ENCODE results near the gene PRRC2C. TPM values are rescaled to one million over a fixed set of nuclear protein-coding genes. Genes with fewer than 3 reads are reported as not detected.
A peak's percentile ranks its signal among the peaks of the same experiment; 100 is the strongest.

PRRC2C gene
- total and polyA plus RNA-seq, 4 donors = 35.1 to 121 (median 80.4) TPM

DNA sequence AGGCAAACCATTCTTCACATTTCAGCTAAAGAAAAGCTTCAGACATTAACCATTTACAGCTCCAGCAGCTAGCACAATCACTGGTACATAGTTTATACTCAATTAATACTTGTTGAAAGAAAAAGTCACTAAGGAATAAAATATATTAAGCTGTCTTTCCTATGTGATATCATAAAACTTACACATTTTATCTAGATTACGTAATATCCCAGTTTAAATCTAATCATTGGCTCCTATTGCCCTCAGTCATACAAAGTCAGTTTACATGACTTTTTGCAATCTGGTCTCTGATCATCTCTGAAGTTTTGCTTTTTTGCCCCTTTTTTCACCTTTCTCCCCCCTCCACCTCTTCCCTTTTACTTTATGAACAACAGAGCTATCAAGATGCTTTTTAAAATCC, 8.5 kb upstream of the PRRC2C start:
- DNase-seq = no peak
- peak overlapping the region in 1 of 2 donors; percentile 32 for H3K9ac ChIP-seq (ENCODE audit: insufficient read depth in 1 of 2, low read length in 2 of 2)
- 89 to 90% methylated on average over 1 of the region's 1 CpG for WGBS, 2 donors
- H3K36me3 ChIP-seq (ENCODE audit: control insufficient read depth in 4 of 4, insufficient read depth in 4 of 4, low read length in 4 of 4) = no peaks in the 10 kb centered on the region
- no peak for ATAC-seq (ENCODE audit: insufficient read depth, low FRiP score)
- no peak overlapping the region for H3K27ac ChIP-seq (ENCODE audit: low read depth in 1 of 2, low read length in 1 of 2)
- H3K4me1 ChIP-seq (ENCODE audit: control insufficient read depth in 5 of 5, insufficient read depth in 5 of 5, low read length in 5 of 5) = peaks cover 0 to 5% (median 0%) of the 10 kb centered on the region in 5 donors
- no peaks in the 10 kb centered on the region for H3K9me3 ChIP-seq (ENCODE audit: control insufficient read depth in 4 of 4, insufficient read depth in 3 of 4, low read length in 3 of 4)
- no peak for TF ChIP-seq CTCF (IDR thresholded peaks at IDR 0.05; ENCODE audit: control extremely low read depth, extremely low read depth)
- no peak overlapping the region for H3K4me3 ChIP-seq
- no peaks in the 10 kb centered on the region for H3K27me3 ChIP-seq (ENCODE audit: control insufficient read depth in 3 of 3, insufficient read depth in 3 of 3, low read length in 2 of 3)

DNA sequence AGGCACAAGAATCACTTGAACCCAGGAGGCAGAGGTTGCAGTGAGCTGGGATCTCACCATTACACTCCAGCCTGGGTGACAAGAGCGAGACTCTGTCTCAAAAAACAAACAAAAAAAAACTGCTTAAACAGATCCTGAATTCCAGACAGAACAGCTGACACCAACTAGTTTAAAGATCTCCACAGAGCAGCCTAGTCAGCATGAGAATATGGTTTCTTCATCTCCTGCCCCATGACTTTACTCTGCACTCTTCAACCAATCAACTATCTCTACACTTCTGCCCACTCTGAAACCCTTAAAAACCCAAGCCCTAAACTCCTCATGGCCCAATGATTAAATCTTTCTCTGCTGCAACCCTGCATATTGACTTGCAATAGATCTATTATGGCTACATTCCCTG, 7.5 kb upstream of the PRRC2C start:
- Histone ChIP-seq H3K4me1 (ENCODE audit: control insufficient read depth in 5 of 5, insufficient read depth in 5 of 5, low read length in 5 of 5) (peaks cover 0 to 5% (median 0%) of the 10 kb centered on the region in 5 donors), H3K36me3 (ENCODE audit: control insufficient read depth in 4 of 4, insufficient read depth in 4 of 4, low read length in 4 of 4) (no peaks in the 10 kb centered on the region), H3K27ac (ENCODE audit: low read depth in 1 of 2, low read length in 1 of 2) (no peak overlapping the region), H3K27me3 (ENCODE audit: control insufficient read depth in 3 of 3, insufficient read depth in 3 of 3, low read length in 2 of 3) (no peaks in the 10 kb centered on the region), H3K9ac (ENCODE audit: insufficient read depth in 1 of 2, low read length in 2 of 2) (no peak overlapping the region), H3K9me3 (ENCODE audit: control insufficient read depth in 4 of 4, insufficient read depth in 3 of 4, low read length in 3 of 4) (no peaks in the 10 kb centered on the region), H3K4me3 (no peak overlapping the region)
- no peak for TF ChIP-seq CTCF (IDR thresholded peaks at IDR 0.05; ENCODE audit: control extremely low read depth, extremely low read depth)
- WGBS, 2 donors = 94 to 97% methylated on average over 1 of the region's 1 CpG
- DNase-seq = no peak
- no peak for ATAC-seq (ENCODE audit: insufficient read depth, low FRiP score)

GRCh38 chr1:171480035-171480434, 5.3 kb upstream of the PRRC2C start:
- Histone ChIP-seq H3K4me1 (ENCODE audit: control insufficient read depth in 5 of 5, insufficient read depth in 5 of 5, low read length in 5 of 5) (peaks cover 0 to 5% (median 0%) of the 10 kb centered on the region in 5 donors), H3K4me3 (no peak overlapping the region), H3K36me3 (ENCODE audit: control insufficient read depth in 4 of 4, insufficient read depth in 4 of 4, low read length in 4 of 4) (no peaks in the 10 kb centered on the region), H3K27me3 (ENCODE audit: control insufficient read depth in 3 of 3, insufficient read depth in 3 of 3, low read length in 2 of 3) (no peaks in the 10 kb centered on the region), H3K9me3 (ENCODE audit: control insufficient read depth in 4 of 4, insufficient read depth in 3 of 4, low read length in 3 of 4) (no peaks in the 10 kb centered on the region), H3K9ac (ENCODE audit: insufficient read depth in 1 of 2, low read length in 2 of 2) (no peak overlapping the region), H3K27ac (ENCODE audit: low read depth in 1 of 2, low read length in 1 of 2) (no peak overlapping the region)
- no peak for TF ChIP-seq CTCF (IDR thresholded peaks at IDR 0.05; ENCODE audit: control extremely low read depth, extremely low read depth)
- ATAC-seq (ENCODE audit: insufficient read depth, low FRiP score) (no peak), DNase-seq (no peak)
- WGBS, 2 donors = 48 to 71% methylated on average over 2 of the region's 2 CpGs

DNA sequence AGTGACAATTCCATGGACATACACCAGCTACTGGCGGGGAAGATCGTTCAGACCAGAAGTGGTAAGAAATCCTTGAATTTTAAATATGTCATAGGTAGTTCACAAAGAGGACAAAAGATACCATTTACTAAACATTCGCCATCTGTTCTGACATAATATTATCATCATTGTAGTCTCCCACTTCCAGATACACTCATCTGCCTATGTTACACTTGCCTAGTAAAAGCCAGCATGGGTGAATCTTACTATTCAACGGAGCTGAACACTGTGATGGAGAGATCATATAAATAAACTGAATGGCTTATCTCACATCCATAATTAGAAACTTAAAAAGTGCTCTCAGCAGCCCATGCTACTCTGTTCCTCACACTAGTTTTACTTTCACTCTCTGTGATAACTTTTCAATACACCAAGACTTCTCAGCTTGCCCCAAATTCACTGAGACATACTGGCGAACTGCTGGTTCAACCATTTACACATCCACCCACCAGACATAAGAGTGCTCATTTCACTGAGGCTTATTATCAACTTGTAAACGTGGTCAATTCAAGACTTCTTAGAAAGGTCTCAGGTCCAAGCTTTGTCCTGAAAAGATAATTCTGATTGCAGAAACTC, 463 bp upstream of the PRRC2C start:
- TF ChIP-seq CTCF (IDR thresholded peaks at IDR 0.05; ENCODE audit: control extremely low read depth, extremely low read depth) = no peak
- DNase-seq (no peak), ATAC-seq (ENCODE audit: insufficient read depth, low FRiP score) (peak; percentile 56)
- Histone ChIP-seq H3K4me1 (ENCODE audit: control insufficient read depth in 5 of 5, insufficient read depth in 5 of 5, low read length in 5 of 5) (peaks cover 1 to 20% (median 8%) of the 10 kb centered on the region in 5 donors), H3K27ac (ENCODE audit: low read depth in 1 of 2, low read length in 1 of 2) (peak overlapping the region; percentile 81 to 98), H3K27me3 (ENCODE audit: control insufficient read depth in 3 of 3, insufficient read depth in 3 of 3, low read length in 2 of 3) (no peaks in the 10 kb centered on the region), H3K9ac (ENCODE audit: insufficient read depth in 1 of 2, low read length in 2 of 2) (peak overlapping the region; percentile 34 to 95), H3K36me3 (ENCODE audit: control insufficient read depth in 4 of 4, insufficient read depth in 4 of 4, low read length in 4 of 4) (no peaks in the 10 kb centered on the region), H3K4me3 (peak overlapping the region; percentile 43), H3K9me3 (ENCODE audit: control insufficient read depth in 4 of 4, insufficient read depth in 3 of 4, low read length in 3 of 4) (no peaks in the 10 kb centered on the region)
- 26 to 30% methylated on average over 6 of the region's 6 CpGs for WGBS, 2 donors
